ENCODE data around the gene LRRIQ1. TPM values are rescaled to one million over a fixed set of nuclear protein-coding genes. Genes with fewer than 3 reads are reported as not detected.
"Not testable (repeated sequence)": the region's sequence is repeated elsewhere in the genome, so short reads cannot be mapped to it uniquely, and the experiment has no call there.

Gene LRRIQ1, protein sequence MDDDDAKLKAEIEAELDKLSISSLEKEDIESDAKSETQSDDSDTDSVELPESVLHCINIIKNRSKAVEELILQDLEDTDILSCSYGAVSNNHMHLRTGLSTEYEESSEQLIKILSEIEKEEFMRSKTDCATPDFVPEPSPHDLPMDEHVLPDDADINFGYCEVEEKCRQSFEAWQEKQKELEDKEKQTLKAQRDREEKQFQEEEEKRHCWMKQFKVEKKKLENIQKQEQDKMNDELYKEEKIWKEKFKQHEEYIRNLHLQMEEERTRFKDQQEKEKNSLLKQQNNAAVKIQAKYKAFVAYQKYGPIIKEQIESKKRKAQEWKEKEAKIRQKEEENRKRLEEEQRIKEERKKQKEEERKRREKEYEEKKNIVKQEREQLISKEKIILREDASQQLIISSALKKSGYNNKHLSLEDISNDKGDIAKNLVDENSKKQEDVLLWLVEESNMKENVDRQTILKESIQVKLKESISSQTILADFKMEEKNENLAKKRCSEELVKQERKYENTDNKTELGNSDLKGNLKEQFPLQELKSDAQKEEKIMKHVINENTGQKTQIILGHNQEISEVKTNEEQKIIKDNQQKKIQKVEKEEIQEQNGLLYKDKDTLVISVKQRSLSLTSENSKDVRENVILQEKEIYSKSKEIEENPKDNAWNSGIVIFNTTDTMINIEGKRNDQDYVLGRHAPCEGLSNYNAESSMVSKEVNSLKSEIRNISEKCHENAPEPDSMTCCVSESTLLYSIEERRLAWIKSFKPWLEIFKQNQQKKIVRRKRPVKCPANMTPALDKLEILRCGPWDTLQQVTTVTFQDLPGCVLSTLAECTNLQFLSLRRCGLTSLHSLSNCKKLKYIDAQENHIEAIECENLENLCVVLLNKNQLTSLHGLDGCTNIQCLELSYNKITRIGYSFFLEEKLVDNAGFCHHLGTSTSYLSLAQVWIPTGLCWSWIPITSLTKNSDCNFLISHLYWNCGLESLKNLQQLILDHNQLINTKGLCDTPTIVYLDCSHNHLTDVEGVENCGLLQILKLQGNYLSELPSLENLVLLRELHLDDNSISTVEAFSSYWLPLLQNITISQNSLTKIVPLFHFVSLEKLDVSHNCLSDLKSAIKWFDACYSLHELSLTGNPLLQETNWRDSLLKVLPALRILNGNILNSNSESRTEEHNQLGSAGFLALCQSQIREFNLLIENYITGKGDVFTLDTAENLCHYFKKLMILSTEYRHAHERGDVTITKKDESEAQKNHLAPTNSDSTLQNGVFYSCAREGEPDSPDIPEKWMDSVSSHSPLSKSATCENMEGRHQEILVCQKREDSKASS (N-terminal part only)
- total RNA-seq, result 10 to 100 TPM in 1 of 8 experiments, 1 to 10 TPM in 5, under 1 TPM in 2; 0.15 to 34.1 (median 3.6) TPM

DNA sequence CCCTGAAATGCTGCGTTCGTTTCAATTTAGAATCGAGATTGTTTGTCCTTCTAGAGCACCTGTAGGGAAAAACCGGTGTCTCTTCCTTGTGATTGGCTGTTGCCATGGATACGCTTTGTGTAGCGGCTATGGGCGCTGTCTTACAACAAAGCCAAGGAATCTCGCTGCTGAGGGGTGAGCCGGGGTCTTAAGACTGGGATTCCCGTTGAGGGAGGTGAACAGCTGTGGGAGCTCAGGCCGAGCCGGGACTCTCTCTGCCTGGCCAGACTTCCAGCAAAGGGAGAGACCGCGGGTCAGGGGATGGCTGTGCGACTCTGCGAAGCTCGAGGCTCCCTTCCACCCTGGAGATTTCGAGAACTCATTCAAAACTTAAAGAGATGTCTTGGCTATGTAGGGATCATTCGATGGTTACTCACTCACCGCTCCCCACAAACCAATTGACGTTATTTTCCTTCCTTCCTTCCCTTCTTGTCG is at the start of gene LRRIQ1, which contains the start of gene TSPAN19:
Gene LRRIQ1, plus strand, starts transcription at position 118 of the 474 bp plus-strand sequence. CDS start 1,826 bp downstream, outside the sequence.
Gene TSPAN19, minus strand, starts transcription at position 44 of the 474 bp plus-strand sequence. CDS start 6,331 bp downstream, outside the sequence.
- WGBS, 10 experiments, result 0 to 13% (median 1%) methylated on average over 7 to 17 of the region's 22 CpGs; no CpG with 5 or more reads in 1 of the 10 experiments
- ATAC-seq (replicated peaks in 6 of 8), result peak; percentile 98 to 100 (median 99)
- Histone ChIP-seq H3K27ac (no peak within 1 kb of the TSS), H3K4me1 (replicated peaks in 1 of 2) (no peaks in the 10 kb centered on the region), H3K4me3 (peak within 1 kb of the TSS; percentile 48 to 90 (median 82))
- in situ Hi-C loops (cut with MboI; ENCODE audit: low pct_unique_long_range_greater_than_20kb in 2 of 9, low sequenced_read_pairs in 9 of 9, unreplicated experiment in 9 of 9), result loop anchor here in 2 of 9 experiments (25.0 kb wide), 1 partner anchor 149 kb away; no protein-coding TSS in a partner anchor

DNA sequence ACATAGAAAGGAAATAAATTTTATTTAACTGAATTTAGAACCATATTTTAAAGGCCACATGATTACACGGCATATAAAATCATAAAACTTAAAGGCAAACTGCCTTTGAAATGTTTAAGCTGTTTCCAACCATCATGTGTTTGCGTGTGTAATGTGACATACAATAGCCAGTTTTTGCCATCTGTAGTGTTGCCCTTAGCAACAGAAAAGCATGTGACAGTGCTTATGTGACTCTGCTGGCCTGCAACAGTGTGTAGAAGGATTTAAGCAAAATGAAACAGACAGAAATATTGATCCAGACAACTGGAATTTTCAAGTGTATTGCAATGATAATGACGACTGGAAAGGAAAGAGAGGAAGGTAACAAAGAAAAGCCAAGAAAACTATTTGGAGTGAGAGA is 49.6 kb upstream of the LRRIQ1 start:
- WGBS, 10 experiments, result 0 to 35% (median 15%) methylated on average over 1 to 3 of the region's 3 CpGs; no CpG with 5 or more reads in 1 of the 10 experiments
- Histone ChIP-seq H3K4me1 (replicated peaks in 1 of 2) (peaks cover 13 to 14% of the 10 kb centered on the region in 2 donors), H3K27ac (peak overlapping the region; percentile 60 to 70), H3K4me3 (peak overlapping the region in 2 of 5 donors; percentile 2 to 17)
- in situ Hi-C loops (cut with MboI; ENCODE audit: low pct_unique_long_range_greater_than_20kb in 2 of 9, low sequenced_read_pairs in 9 of 9, unreplicated experiment in 9 of 9), result no loop called here
- peak; percentile 53 to 100 (median 98) for ATAC-seq (replicated peaks in 6 of 8)

DNA sequence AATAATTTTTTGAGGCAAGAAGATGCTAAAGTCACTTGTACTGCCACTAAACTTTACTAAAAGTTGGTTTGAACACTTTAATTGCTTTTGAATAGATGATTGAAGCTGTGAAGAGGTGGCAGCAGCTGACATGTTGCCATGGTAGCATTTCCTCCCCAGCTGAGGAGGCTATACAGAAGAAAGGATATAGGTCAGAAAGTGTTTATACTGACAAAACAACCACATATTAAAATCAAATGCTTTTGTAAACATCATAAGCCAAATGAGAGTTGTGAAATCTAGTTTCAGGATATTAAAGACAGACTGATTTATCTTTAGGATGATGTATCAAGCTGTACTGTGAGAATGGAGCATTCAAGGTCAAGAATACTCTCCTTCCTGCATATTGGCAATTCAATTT is 41.7 kb upstream of the LRRIQ1 start:
- Histone ChIP-seq H3K4me3 (no peak overlapping the region), H3K27ac (no peak overlapping the region), H3K4me1 (replicated peaks in 1 of 2) (peaks cover 4 to 14% of the 10 kb centered on the region in 2 donors)
- in situ Hi-C loops (cut with MboI; ENCODE audit: low pct_unique_long_range_greater_than_20kb in 2 of 9, low sequenced_read_pairs in 9 of 9, unreplicated experiment in 9 of 9), result no loop called here
- ATAC-seq (replicated peaks in 6 of 8), result peak in 1 of 8 experiments; percentile 47

DNA sequence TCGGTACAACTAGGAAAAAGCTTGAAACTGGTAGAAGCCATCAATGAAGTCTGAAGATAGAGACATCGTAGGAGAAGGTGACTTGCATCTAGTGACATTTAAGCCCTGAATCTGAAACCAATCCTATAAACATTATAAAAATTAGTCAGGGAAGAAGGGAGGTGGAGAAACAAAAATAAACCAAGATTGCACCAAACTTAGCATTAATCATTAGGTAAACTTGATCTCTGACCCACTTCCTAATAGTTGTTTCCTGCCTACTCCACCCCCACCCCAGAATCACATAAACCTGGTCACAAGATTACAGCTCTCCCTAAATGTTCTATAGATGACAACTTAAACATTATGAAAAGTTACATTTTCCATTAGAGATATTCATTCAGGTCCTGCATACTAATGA is 40.5 kb upstream of the LRRIQ1 start:
- 52 to 100% (median 90%) methylated on average over 1 to 2 of the region's 2 CpGs; no CpG with 5 or more reads in 1 of the 10 experiments for WGBS, 10 experiments
- no peak overlapping the region for H3K4me3 ChIP-seq
- peaks cover 4 to 14% of the 10 kb centered on the region in 2 donors for H3K4me1 ChIP-seq (replicated peaks in 1 of 2)
- ATAC-seq (replicated peaks in 6 of 8), result no peak
- in situ Hi-C loops (cut with MboI; ENCODE audit: low pct_unique_long_range_greater_than_20kb in 2 of 9, low sequenced_read_pairs in 9 of 9, unreplicated experiment in 9 of 9), result no loop called here
- H3K27ac ChIP-seq, result no peak overlapping the region

DNA sequence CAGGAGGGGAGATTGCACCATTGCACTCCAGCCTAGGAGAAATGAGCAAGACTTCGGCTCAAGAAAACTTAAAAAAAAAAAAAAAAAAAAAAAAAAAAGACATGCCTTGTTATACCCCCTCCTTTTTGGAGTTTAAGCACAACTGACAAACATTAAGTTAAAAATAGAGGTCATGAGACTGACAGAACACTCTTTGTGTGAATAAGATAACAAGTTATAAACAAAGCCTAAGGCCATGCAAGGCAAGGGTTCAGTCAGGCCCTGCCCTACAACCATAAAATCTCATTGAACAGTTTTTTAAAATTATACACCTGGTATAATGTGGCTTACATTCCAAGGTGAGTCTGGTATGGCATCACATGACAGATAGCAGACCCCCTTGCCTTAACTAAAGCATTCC is 39.4 kb upstream of the LRRIQ1 start:
- Histone ChIP-seq H3K4me3 (no peak overlapping the region), H3K4me1 (replicated peaks in 1 of 2) (peaks cover 4 to 14% of the 10 kb centered on the region in 2 donors), H3K27ac (no peak overlapping the region)
- 50 to 100% (median 83%) methylated on average over 1 of the region's 1 CpG; no CpG with 5 or more reads in 3 of the 10 experiments for WGBS, 10 experiments
- in situ Hi-C loops (cut with MboI; ENCODE audit: low pct_unique_long_range_greater_than_20kb in 2 of 9, low sequenced_read_pairs in 9 of 9, unreplicated experiment in 9 of 9), result no loop called here
- peak in 2 of 8 experiments; percentile 22 to 51 for ATAC-seq (replicated peaks in 6 of 8)

DNA sequence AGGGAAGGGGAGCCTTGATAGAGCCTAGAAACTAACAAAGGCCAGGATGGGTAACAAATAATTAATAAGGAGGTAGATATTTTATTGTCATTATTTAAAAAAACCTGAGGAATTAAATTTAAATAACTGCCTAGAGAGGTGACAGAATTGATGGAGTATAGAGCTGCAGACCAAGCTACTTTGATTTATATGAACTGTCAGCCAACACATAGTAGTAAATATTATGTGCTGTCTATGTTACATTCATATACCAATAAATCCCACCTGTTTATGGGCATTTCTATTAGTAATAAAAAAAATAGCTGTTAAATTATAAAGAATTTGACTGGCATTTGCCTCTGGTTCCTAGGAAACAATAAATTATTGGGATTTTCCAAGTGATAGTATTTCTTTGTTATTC is 37.8 kb upstream of the LRRIQ1 start:
- Histone ChIP-seq H3K4me3 (no peak overlapping the region), H3K27ac (no peak overlapping the region), H3K4me1 (replicated peaks in 1 of 2) (peaks cover 4 to 14% of the 10 kb centered on the region in 2 donors)
- in situ Hi-C loops (cut with MboI; ENCODE audit: low pct_unique_long_range_greater_than_20kb in 2 of 9, low sequenced_read_pairs in 9 of 9, unreplicated experiment in 9 of 9), result no loop called here
- ATAC-seq (replicated peaks in 6 of 8), result peak in 4 of 8 experiments; percentile 19 to 78 (median 58)

DNA sequence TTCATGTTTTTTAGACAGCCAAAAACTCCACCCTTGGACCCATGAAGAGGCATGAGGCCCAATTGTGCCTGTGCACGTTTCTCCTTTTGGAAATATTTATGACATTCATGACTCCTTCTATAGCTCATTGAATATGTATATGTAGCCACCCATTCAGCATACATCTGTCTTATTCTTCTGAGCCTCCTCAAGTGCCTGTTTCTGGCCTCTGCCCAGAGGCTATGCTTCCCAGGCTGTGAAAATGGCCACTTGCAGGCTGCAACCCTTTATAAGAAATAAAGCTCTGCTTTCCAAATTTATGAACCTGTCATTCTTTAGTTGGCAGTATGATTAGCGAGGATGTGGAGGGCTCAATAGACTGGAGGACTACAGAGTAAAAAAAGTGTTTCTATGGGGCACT is 35.4 kb upstream of the LRRIQ1 start:
- Histone ChIP-seq H3K27ac (no peak overlapping the region), H3K4me3 (no peak overlapping the region), H3K4me1 (replicated peaks in 1 of 2) (peaks cover 0 to 9% of the 10 kb centered on the region in 2 donors)
- ATAC-seq (replicated peaks in 6 of 8), result peak in 3 of 8 experiments; percentile 53 to 84 (median 66)
- WGBS, 10 experiments, result 0 to 83% (median 55%) methylated on average over 1 to 2 of the region's 2 CpGs; no CpG with 5 or more reads in 4 of the 10 experiments
- in situ Hi-C loops (cut with MboI; ENCODE audit: low pct_unique_long_range_greater_than_20kb in 2 of 9, low sequenced_read_pairs in 9 of 9, unreplicated experiment in 9 of 9), result loop anchor here in 1 of 9 experiments (25.0 kb wide), 1 partner anchor 113 kb away; no protein-coding TSS in a partner anchor

DNA sequence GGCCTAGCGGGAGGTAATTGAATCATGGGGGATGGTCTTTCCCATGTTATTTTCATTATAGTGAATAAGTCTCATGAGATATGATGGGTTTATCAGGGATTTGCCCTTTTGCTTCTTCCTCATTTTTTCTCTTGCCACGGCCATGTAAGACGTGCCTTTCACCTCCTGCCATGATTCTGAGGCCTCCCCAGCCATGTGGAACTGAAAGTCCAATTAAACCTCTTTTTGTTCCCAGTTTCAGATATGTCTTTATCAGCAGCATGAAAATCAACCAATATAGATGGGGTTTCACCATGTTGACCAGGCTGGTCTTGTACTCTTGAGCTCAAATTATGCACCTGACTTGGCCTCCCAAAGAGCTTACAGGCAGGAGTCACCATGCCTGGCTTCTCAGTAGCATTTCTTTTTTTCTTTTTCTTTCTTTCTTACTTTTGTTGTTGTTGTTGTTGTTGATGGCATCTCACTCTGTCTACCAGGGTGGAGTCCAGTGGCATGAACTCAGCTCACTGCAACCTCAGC is 33.3 kb upstream of the LRRIQ1 start:
- no peak for ATAC-seq (replicated peaks in 6 of 8)
- no peak overlapping the region for H3K27ac ChIP-seq
- in situ Hi-C loops (cut with MboI; ENCODE audit: low pct_unique_long_range_greater_than_20kb in 2 of 9, low sequenced_read_pairs in 9 of 9, unreplicated experiment in 9 of 9), result loop anchor here in 1 of 9 experiments (25.0 kb wide), 1 partner anchor 116 kb away; no protein-coding TSS in a partner anchor
- peaks cover 0 to 9% of the 10 kb centered on the region in 2 donors for H3K4me1 ChIP-seq (replicated peaks in 1 of 2)
- 60 to 100% (median 85%) methylated on average over 1 to 3 of the region's 3 CpGs; no CpG with 5 or more reads in 2 of the 10 experiments for WGBS, 10 experiments
- H3K4me3 ChIP-seq, result no peak overlapping the region

DNA sequence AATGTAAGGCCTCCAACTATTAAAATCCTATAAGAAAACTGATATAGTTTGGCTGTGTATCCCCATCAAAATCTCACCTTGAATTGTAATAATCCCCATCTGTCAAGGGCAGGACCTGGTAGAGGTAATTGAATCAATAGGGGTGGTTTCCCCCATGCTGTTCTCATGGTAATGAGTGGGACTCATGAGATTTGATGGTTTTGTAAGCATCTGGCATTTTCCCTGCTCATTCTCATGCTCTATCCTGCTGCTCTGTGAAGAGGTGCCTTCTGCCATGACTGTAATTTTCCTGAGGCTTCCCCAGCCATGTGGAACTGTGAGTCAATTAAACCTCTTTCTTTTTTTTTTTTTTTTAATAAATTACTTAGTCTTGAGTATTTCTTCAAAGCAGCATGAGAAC is 31.9 kb upstream of the LRRIQ1 start:
- in situ Hi-C loops (cut with MboI; ENCODE audit: low pct_unique_long_range_greater_than_20kb in 2 of 9, low sequenced_read_pairs in 9 of 9, unreplicated experiment in 9 of 9), result loop anchor here in 1 of 9 experiments (25.0 kb wide), 1 partner anchor 117 kb away; no protein-coding TSS in a partner anchor
- Histone ChIP-seq H3K27ac (no peak overlapping the region), H3K4me3 (no peak overlapping the region), H3K4me1 (replicated peaks in 1 of 2) (no peaks in the 10 kb centered on the region)
- ATAC-seq (replicated peaks in 6 of 8), result peak in 2 of 8 experiments; percentile 42 to 43

DNA sequence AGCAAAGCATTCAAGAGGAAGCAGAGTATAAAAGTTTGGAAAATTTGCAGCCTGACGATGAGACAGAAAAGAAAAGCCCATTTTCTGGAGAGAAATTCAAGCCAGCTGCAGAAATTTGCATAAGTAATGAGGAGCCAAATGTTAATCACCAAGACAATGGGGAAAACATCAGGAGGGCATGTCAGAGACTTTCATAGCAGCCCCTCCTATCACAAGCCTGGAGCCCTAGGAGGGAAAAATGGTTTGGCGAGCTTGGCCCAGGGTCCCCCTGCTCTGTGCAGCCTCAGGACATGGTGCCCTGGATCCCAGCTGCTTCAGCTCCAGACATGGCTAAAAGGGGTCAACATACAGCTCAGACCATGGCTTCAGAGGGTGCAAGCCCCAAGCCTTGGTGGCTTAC is 31.1 kb upstream of the LRRIQ1 start:
- 25 to 77% (median 43%) methylated on average over 1 to 2 of the region's 2 CpGs; no CpG with 5 or more reads in 1 of the 10 experiments for WGBS, 10 experiments
- H3K27ac ChIP-seq; H3K4me1 ChIP-seq (replicated peaks in 1 of 2); H3K4me3 ChIP-seq; ATAC-seq (replicated peaks in 6 of 8): not testable (repeated sequence)
- in situ Hi-C loops (cut with MboI; ENCODE audit: low pct_unique_long_range_greater_than_20kb in 2 of 9, low sequenced_read_pairs in 9 of 9, unreplicated experiment in 9 of 9), result loop anchor here in 1 of 9 experiments (25.0 kb wide), 1 partner anchor 118 kb away; no protein-coding TSS in a partner anchor

DNA sequence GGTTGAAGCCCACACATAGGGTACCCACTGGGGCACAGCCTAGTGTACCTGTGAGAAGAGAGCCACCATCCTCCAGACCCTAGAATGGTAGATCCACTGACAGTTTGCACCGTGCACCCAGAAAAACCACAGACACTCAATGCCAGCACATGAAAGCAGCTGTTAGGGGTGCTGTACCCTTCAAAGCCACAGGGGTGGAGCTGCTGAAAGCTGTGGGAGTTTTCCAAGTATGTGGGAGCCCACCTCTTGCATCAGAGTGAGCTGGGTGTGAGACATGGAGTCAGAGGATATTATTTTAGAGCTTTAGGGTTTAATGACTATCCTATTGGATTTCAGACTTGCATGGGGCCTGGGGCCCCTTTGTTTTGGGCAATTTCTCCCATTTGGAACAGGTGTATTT is 30.5 kb upstream of the LRRIQ1 start:
- H3K27ac ChIP-seq, result no peak overlapping the region
- in situ Hi-C loops (cut with MboI; ENCODE audit: low pct_unique_long_range_greater_than_20kb in 2 of 9, low sequenced_read_pairs in 9 of 9, unreplicated experiment in 9 of 9), result loop anchor here in 1 of 9 experiments (25.0 kb wide), 1 partner anchor 118 kb away; no protein-coding TSS in a partner anchor
- H3K4me3 ChIP-seq, result no peak overlapping the region
- WGBS, 10 experiments, result 86 to 100% (median 100%) methylated on average over 1 of the region's 1 CpG; no CpG with 5 or more reads in 7 of the 10 experiments
- H3K4me1 ChIP-seq (replicated peaks in 1 of 2), result no peaks in the 10 kb centered on the region
- no peak for ATAC-seq (replicated peaks in 6 of 8)

Data from motor neuron (in vitro differentiated cells).